NCI-H226 (cell line): ENCODE measurements around the gene RBCK1.

Experiments
- DNase-seq: peaks from one replicate; pipeline ENCODE4 v3.0.0-alpha.2; 2015

RBCK1 gene

GRCh38 chr20:420166-420620 is 12.1 kb downstream of the RBCK1 start:
- no peak for DNase-seq

- DNase-seq, result no peak
These were observed 12.8 kb downstream of the RBCK1 start for GRCh38 chr20:420721-421574.

GRCh38 chr20:421685-422250 is 13.7 kb downstream of the RBCK1 start:
- DNase-seq, result no peak

GRCh38 chr20:426566-426965 is 18.5 kb downstream of the RBCK1 start:
- no peak for DNase-seq

GRCh38 chr20:427401-427800 is 19.3 kb downstream of the RBCK1 start:
- no peak for DNase-seq

- DNase-seq, result no peak
These were observed 20.0 kb downstream of the RBCK1 start for GRCh38 chr20:427849-428657.

GRCh38 chr20:428658-429200 is 20.6 kb downstream of the RBCK1 start:
- no peak for DNase-seq

- no peak for DNase-seq
These were observed 22.2 kb downstream of the RBCK1 start for GRCh38 chr20:430091-430999.

GRCh38 chr20:431012-431904 is 23.2 kb downstream of the RBCK1 start:
- no peak for DNase-seq

GRCh38 chr20:432208-432607 is 24.1 kb downstream of the RBCK1 start:
- DNase-seq, result no peak

GRCh38 chr20:432677-433299 is 24.7 kb downstream of the RBCK1 start:
- no peak for DNase-seq

GRCh38 chr20:433300-433975 is 25.3 kb downstream of the RBCK1 start:
- DNase-seq, result no peak

GRCh38 chr20:434221-434620 is 26.1 kb downstream of the RBCK1 start:
- no peak for DNase-seq

- DNase-seq, result no peak
These were observed 26.7 kb downstream of the RBCK1 start for GRCh38 chr20:434661-435419.

- DNase-seq, result no peak
These were observed 27.5 kb downstream of the RBCK1 start for GRCh38 chr20:435558-435957.

- DNase-seq, result no peak
These were observed 28.4 kb downstream of the RBCK1 start for GRCh38 chr20:436476-436875.

GRCh38 chr20:437787-438486 is 29.8 kb downstream of the RBCK1 start:
- no peak for DNase-seq
